Keratinocyte (primary cell): Measurements from ENCODE around the gene UBE2I. TPM values are rescaled to one million over a fixed set of nuclear protein-coding genes. Genes with fewer than 3 reads are reported as not detected.

Source experiments
- DNase-seq: peaks from one replicate; pipeline ENCODE4 v3.0.0-alpha.2; 2011; ENCODE audit warnings: low read depth, missing footprints, low spot score
- FAIRE-seq: peaks from 2 replicates; lab custom pipeline; 2011; peaks lifted over from hg19 to GRCh38; lab: Jason Lieb, UNC
- H2AFZ ChIP-seq: 2 replicates; pipeline ENCODE4 v1.6.0; 2012; ENCODE audit warnings: low read length, control low read depth, inconsistent platforms; ENCODE audit not compliant: control insufficient read depth
- H3K27ac ChIP-seq: 2 replicates; pipeline ENCODE4 v1.5.1; 2011; ENCODE audit warnings: low read length; ENCODE audit not compliant: control insufficient read depth, insufficient read depth
- H3K27me3 ChIP-seq: 3 replicates; pipeline ENCODE4 v1.6.0; 2011; ENCODE audit warnings: low read length; ENCODE audit not compliant: control insufficient read depth, insufficient read depth; ENCODE audit errors: extremely low read depth
- H3K36me3 ChIP-seq, 2 experiments: 2 replicates in 1 of 2; 3 replicates in 1 of 2; pipeline ENCODE4 v1.5.1; 2011; ENCODE audit warnings: low read length in 2 of 2, mild to moderate bottlenecking in 1 of 2; ENCODE audit not compliant: control insufficient read depth in 2 of 2, insufficient read depth in 2 of 2; ENCODE audit errors: extremely low read depth in 1 of 2
- H3K4me1 ChIP-seq: 3 replicates; pipeline ENCODE4 v1.5.1; 2011; ENCODE audit warnings: low read length; ENCODE audit not compliant: control insufficient read depth, insufficient read depth; ENCODE audit errors: extremely low read depth
- H3K4me2 ChIP-seq: 3 replicates; pipeline ENCODE4 v1.6.0; 2011; ENCODE audit warnings: low read depth, low read length; ENCODE audit not compliant: control insufficient read depth, insufficient read depth; ENCODE audit errors: extremely low read depth
- H3K4me3 ChIP-seq, 3 experiments: fragments of 200-600 bp in 1 of 3; sonication (generic) in 1 of 3; 2 replicates in 2 of 3; 3 replicates in 1 of 3; pipeline ENCODE4 v1.5.1; 2011 to 2016; ENCODE audit warnings: low read length in 3 of 3, mild to moderate bottlenecking in 3 of 3, control low read depth in 2 of 3, inconsistent platforms in 1 of 3, low read depth in 1 of 3, mixed read lengths in 1 of 3, mixed run types in 1 of 3, moderate library complexity in 1 of 3; ENCODE audit not compliant: control insufficient read depth in 2 of 3, insufficient read depth in 2 of 3; ENCODE audit errors: extremely low read depth in 1 of 3
- H3K79me2 ChIP-seq: 2 replicates; pipeline ENCODE4 v1.6.0; 2012; ENCODE audit warnings: low read length; ENCODE audit not compliant: control insufficient read depth, insufficient read depth
- H3K9ac ChIP-seq: 3 replicates; pipeline ENCODE4 v1.6.0; 2011; ENCODE audit warnings: low read length; ENCODE audit not compliant: control insufficient read depth, insufficient read depth; ENCODE audit errors: extremely low read depth
- H3K9me1 ChIP-seq: 3 replicates; pipeline ENCODE4 v1.6.0; 2011; ENCODE audit warnings: low read length; ENCODE audit not compliant: control insufficient read depth, insufficient read depth; ENCODE audit errors: extremely low read depth
- H3K9me3 ChIP-seq: 2 replicates; pipeline ENCODE4 v1.5.1; 2012; ENCODE audit warnings: low read depth, low read length; ENCODE audit not compliant: control insufficient read depth
- H4K20me1 ChIP-seq: 3 replicates; pipeline ENCODE4 v1.6.0; 2011; ENCODE audit warnings: low read length; ENCODE audit not compliant: control insufficient read depth, insufficient read depth; ENCODE audit errors: extremely low read depth
- EZH2 ChIP-seq: IDR thresholded peaks from one replicate; pipeline ENCODE4 v1.6.1; 2012; ENCODE audit warnings: inconsistent platforms, mild to moderate bottlenecking, low read length, moderate library complexity
- dilution Hi-C: fragments of 300-500 bp; cut with MboI; formaldehyde crosslinking; loops from one replicate; pipeline ENCODE4 v1.7.0; 2020; ENCODE audit warnings: low sequenced_read_pairs; ENCODE audit not compliant: extremely low pct_ligation_motif_present
- polyA plus RNA-seq, 5 experiments: library from polyadenylated mRNA; depleted of rRNA in 3 of 5; stranded (reverse) in 3 of 5; stranded (forward) in 1 of 5; unstranded in 1 of 5; fragments of >200 nt; gene quantifications; 1 replicate in 1 of 5; 2 replicates in 3 of 5; 3 replicates in 1 of 5; pipeline versions ENCODE4 v1.2.1 to v1.2.3, GENCODE V29; 2011 to 2012; ENCODE audit warnings: missing spikeins in 2 of 5, low read depth in 1 of 5, low replicate concordance in 1 of 5
- TF ChIP-seq, protein P1 (sequence below), 3 experiments: IDR thresholded peaks in 1 of 3; conservative IDR thresholded peaks in 1 of 3; optimal IDR thresholded peaks in 1 of 3; 2 replicates in 2 of 3; 3 replicates in 1 of 3; pipeline versions ENCODE3 to v1.5.1; 2011; ENCODE audit warnings: low read length in 3 of 3, mild to moderate bottlenecking in 3 of 3, moderate library complexity in 2 of 3, control low read depth in 1 of 3, inconsistent platforms in 1 of 3; ENCODE audit not compliant: insufficient read depth in 2 of 3; ENCODE audit errors: extremely low read depth in 1 of 3

Gene UBE2I
- polyA plus RNA-seq, 1 donor (not counting 4 experiments of a cell fraction or from before 2014, with no cell fraction given): 157 TPM

- no peak overlapping the region for H2AFZ ChIP-seq
- H3K27me3 ChIP-seq: peaks cover 71% of the 10 kb centered on the region
- H3K4me2 ChIP-seq: no peak overlapping the region
- no peaks in the 10 kb centered on the region for H3K36me3 ChIP-seq
- H3K27ac ChIP-seq: no peak overlapping the region
- dilution Hi-C loops: no loop called here
- DNase-seq (no peak), FAIRE-seq (no peak)
- H3K9ac ChIP-seq: no peak overlapping the region
- no peak overlapping the region for H3K4me3 ChIP-seq
- no peaks in the 10 kb centered on the region for H3K4me1 ChIP-seq
- H4K20me1 ChIP-seq: peaks cover 5% of the 10 kb centered on the region
- no peaks in the 10 kb centered on the region for H3K9me1 ChIP-seq
- H3K79me2 ChIP-seq: no peaks in the 10 kb centered on the region
- no peak for TF ChIP-seq EZH2
- TF ChIP-seq, protein P1, sequence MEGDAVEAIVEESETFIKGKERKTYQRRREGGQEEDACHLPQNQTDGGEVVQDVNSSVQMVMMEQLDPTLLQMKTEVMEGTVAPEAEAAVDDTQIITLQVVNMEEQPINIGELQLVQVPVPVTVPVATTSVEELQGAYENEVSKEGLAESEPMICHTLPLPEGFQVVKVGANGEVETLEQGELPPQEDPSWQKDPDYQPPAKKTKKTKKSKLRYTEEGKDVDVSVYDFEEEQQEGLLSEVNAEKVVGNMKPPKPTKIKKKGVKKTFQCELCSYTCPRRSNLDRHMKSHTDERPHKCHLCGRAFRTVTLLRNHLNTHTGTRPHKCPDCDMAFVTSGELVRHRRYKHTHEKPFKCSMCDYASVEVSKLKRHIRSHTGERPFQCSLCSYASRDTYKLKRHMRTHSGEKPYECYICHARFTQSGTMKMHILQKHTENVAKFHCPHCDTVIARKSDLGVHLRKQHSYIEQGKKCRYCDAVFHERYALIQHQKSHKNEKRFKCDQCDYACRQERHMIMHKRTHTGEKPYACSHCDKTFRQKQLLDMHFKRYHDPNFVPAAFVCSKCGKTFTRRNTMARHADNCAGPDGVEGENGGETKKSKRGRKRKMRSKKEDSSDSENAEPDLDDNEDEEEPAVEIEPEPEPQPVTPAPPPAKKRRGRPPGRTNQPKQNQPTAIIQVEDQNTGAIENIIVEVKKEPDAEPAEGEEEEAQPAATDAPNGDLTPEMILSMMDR (optimal IDR thresholded peaks at IDR 0.05 in 1 of 3, IDR thresholded peaks at IDR 0.05 in 1 of 3, conservative IDR thresholded peaks at IDR 0.05 in 1 of 3; ENCODE audit: extremely low read depth in 1 of 3, insufficient read depth in 2 of 3, low read length in 3 of 3): no peak
- H3K9me3 ChIP-seq: no peaks in the 10 kb centered on the region
Observed at GRCh38 chr16:1335996-1336395, 26.6 kb downstream of the UBE2I start.

- peaks cover 5% of the 10 kb centered on the region for H4K20me1 ChIP-seq
- H3K9ac ChIP-seq: no peak overlapping the region
- no peak overlapping the region for H3K4me2 ChIP-seq
- H3K36me3 ChIP-seq: no peaks in the 10 kb centered on the region
- dilution Hi-C loops: no loop called here
- H3K4me3 ChIP-seq: no peak overlapping the region
- no peaks in the 10 kb centered on the region for H3K9me3 ChIP-seq
- TF ChIP-seq, protein P1 (optimal IDR thresholded peaks at IDR 0.05 in 1 of 3, IDR thresholded peaks at IDR 0.05 in 1 of 3, conservative IDR thresholded peaks at IDR 0.05 in 1 of 3; ENCODE audit: extremely low read depth in 1 of 3, insufficient read depth in 2 of 3, low read length in 3 of 3): no peak
- TF ChIP-seq EZH2: no peak
- FAIRE-seq: no peak
- H3K4me1 ChIP-seq: no peaks in the 10 kb centered on the region
- H2AFZ ChIP-seq: no peak overlapping the region
- no peak overlapping the region for H3K27ac ChIP-seq
- DNase-seq: no peak
- no peaks in the 10 kb centered on the region for H3K79me2 ChIP-seq
- peaks cover 68% of the 10 kb centered on the region for H3K27me3 ChIP-seq
- H3K9me1 ChIP-seq: no peaks in the 10 kb centered on the region
Observed at GRCh38 chr16:1336619-1337018, 27.2 kb downstream of the UBE2I start.
